HepG2 (cell line): ENCODE measurements around the gene KISS1. TPM values are rescaled to one million over a fixed set of nuclear protein-coding genes. Genes with fewer than 3 reads are reported as not detected.

Experiments used
- FOXJ3 ChIP-seq: sonication (generic); formaldehyde crosslinking; IDR thresholded peaks from 2 replicates; pipeline ENCODE4 v1.4.0; 2020; ENCODE audit warnings: missing genetic modification reagents, mild to moderate bottlenecking, borderline replicate concordance
- HNRNPLL ChIP-seq: fragments of 200-400 bp; formaldehyde crosslinking; IDR thresholded peaks from 2 replicates; pipeline ENCODE4 v1.6.1; 2017; ENCODE audit warnings: mild to moderate bottlenecking, low read depth, low read length; ENCODE audit not compliant: poor library complexity, severe bottlenecking
- KMT2A ChIP-seq: sonication (generic); formaldehyde crosslinking; IDR thresholded peaks from 2 replicates; pipeline ENCODE4 v1.4.0; 2020; ENCODE audit warnings: missing genetic modification reagents
- MBD4 ChIP-seq: IDR thresholded peaks from 2 replicates; pipeline ENCODE4 v1.6.1; 2012; ENCODE audit warnings: low read length, inconsistent platforms, borderline replicate concordance
- MTA1 ChIP-seq: sonication (generic); formaldehyde crosslinking; IDR thresholded peaks from 2 replicates; pipeline ENCODE4 v1.4.0; 2020; ENCODE audit warnings: missing genetic modification reagents, mild to moderate bottlenecking, borderline replicate concordance
- NFKB2 ChIP-seq: sonication (generic); formaldehyde crosslinking; IDR thresholded peaks from 2 replicates; pipeline ENCODE4 v1.4.0; 2020; ENCODE audit warnings: missing genetic modification reagents, borderline replicate concordance
- NFRKB ChIP-seq: fragments of 450-650 bp; IDR thresholded peaks from 2 replicates; pipeline ENCODE4 v1.6.1; 2017
- SALL1 ChIP-seq: sonication (generic); formaldehyde crosslinking; IDR thresholded peaks from 2 replicates; pipeline ENCODE4 v1.8.0; 2022; ENCODE audit warnings: mild to moderate bottlenecking, missing genetic modification reagents
- SP2 ChIP-seq: sonication (generic); formaldehyde crosslinking; IDR thresholded peaks from 2 replicates; pipeline ENCODE4 v1.5.1; 2020; ENCODE audit warnings: mild to moderate bottlenecking, missing genetic modification reagents
- ZFP37 ChIP-seq: sonication (generic); formaldehyde crosslinking; IDR thresholded peaks from 2 replicates; pipeline ENCODE4 v1.4.0; 2020; ENCODE audit warnings: missing genetic modification reagents, borderline replicate concordance
- ZNF180 ChIP-seq: sonication (generic); formaldehyde crosslinking; IDR thresholded peaks from 2 replicates; pipeline ENCODE4 v1.4.0; 2020; ENCODE audit warnings: low read depth, missing genetic modification reagents, borderline replicate concordance
- ZNF30 ChIP-seq: sonication (generic); formaldehyde crosslinking; IDR thresholded peaks from 2 replicates; pipeline ENCODE4 v1.5.0; 2020; ENCODE audit warnings: mild to moderate bottlenecking, missing genetic modification reagents
- ZNF331 ChIP-seq: sonication (generic); formaldehyde crosslinking; IDR thresholded peaks from 2 replicates; pipeline ENCODE4 v1.4.0; 2020; ENCODE audit warnings: missing genetic modification reagents
- ZNF343 ChIP-seq: sonication (generic); formaldehyde crosslinking; IDR thresholded peaks from 2 replicates; pipeline ENCODE4 v1.4.0; 2020; ENCODE audit warnings: mild to moderate bottlenecking, missing genetic modification reagents
- ZNF768 ChIP-seq: sonication (generic); formaldehyde crosslinking; IDR thresholded peaks from 2 replicates; pipeline ENCODE4 v1.4.0; 2020; ENCODE audit warnings: missing genetic modification reagents
- ZNF883 ChIP-seq: sonication (generic); formaldehyde crosslinking; IDR thresholded peaks from 2 replicates; pipeline ENCODE4 v1.5.1; 2020; ENCODE audit warnings: mild to moderate bottlenecking, missing genetic modification reagents; ENCODE audit errors: not compliant biosample characterization
- polyA plus RNA-seq, 8 experiments: library from polyadenylated mRNA; depleted of rRNA in 3 of 8; stranded (reverse) in 7 of 8; unstranded in 1 of 8; fragments of >200 nt; fragmentation: Illumina TruSeq in 4 of 8; extraction: Trizol in 4 of 8; gene quantifications; 2 replicates each; pipeline versions ENCODE4 v1.2.1 to v1.2.3, GENCODE V29; 2011 to 2016; ENCODE audit warnings: low read depth in 4 of 8, missing spikeins in 1 of 8, mixed read lengths in 1 of 8; ENCODE audit not compliant: insufficient read depth in 1 of 8
- total RNA-seq, 5 experiments: library from RNA; depleted of rRNA; stranded (reverse); fragments of >200 nt; fragmentation: Illumina TruSeq; extraction: Trizol; gene quantifications; 2 replicates each; pipeline ENCODE4 v1.2.3, GENCODE V29; 2016; ENCODE audit warnings: low read depth in 1 of 5
- TF ChIP-seq, protein P1 (sequence below): sonication (generic); formaldehyde crosslinking; IDR thresholded peaks from 2 replicates; pipeline ENCODE4 v1.4.0; 2020; ENCODE audit warnings: missing genetic modification reagents, borderline replicate concordance
- TF ChIP-seq, protein P2 (sequence below): IDR thresholded peaks from 2 replicates; pipeline ENCODE4 v1.6.1; 2016; ENCODE audit warnings: missing compliant biosample characterization, missing genetic modification reagents, borderline replicate concordance
- TF ChIP-seq, protein P3 (sequence below): sonication (generic); formaldehyde crosslinking; IDR thresholded peaks from 2 replicates; pipeline ENCODE4 v1.4.0; 2020; ENCODE audit warnings: missing genetic modification reagents
- TF ChIP-seq, protein P4 (sequence below): sonication (generic); formaldehyde crosslinking; IDR thresholded peaks from 2 replicates; pipeline ENCODE4 v1.5.0; 2020; ENCODE audit warnings: missing genetic modification reagents

Gene KISS1
- total and polyA plus RNA-seq, 2 of the 13 experiments (the other 11 are each of a cell fraction or from before 2014, with no cell fraction given): 0.24 to 0.80 TPM

DNA sequence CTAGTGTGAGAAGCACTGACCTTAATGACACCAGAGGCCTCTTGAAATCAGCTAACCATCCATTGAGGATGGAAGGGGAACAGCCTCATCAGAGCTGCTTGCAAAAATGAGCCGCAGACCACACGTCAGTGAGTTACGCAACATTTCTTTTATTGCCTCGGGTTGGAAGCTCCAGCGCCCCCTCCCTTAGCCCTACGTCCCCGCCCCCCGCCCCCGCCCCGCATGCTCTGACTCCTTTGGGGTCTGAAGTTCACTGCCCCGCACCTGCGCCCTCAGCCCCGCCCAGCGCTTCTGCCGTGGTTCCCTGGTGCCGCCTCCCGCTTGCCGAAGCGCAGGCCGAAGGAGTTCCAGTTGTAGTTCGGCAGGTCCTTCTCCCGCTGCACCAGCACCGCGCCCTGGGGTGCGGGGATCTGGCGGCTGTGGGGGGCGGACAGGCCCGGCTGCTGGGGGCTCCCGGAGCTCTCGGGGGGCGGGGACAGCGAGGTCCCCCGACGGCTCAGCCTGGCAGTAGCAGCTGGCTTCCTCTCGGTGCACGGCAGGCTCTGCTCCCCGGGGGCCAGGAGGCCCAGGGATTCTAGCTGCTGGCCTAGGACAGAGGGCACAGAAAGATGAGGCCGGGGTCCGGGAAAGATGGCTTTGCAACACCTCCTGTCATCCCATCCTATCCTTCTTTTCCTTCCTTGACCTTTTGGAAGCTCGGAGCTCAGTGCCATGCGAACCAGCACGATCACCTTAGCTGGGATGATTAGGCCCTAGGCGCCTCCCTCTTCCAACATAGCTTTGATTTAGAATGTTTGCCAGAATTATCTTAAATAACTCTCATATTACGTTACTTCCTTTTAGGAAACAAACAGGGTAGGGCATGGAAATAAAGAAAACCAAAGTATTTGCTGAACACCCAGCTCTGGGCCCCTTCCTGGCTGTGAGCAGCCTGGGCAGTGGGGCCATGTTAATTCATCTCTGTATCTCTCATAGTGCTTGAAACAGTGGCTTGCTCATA, 5.8 kb downstream of the KISS1 start (continued):
- TF ChIP-seq, protein P1, sequence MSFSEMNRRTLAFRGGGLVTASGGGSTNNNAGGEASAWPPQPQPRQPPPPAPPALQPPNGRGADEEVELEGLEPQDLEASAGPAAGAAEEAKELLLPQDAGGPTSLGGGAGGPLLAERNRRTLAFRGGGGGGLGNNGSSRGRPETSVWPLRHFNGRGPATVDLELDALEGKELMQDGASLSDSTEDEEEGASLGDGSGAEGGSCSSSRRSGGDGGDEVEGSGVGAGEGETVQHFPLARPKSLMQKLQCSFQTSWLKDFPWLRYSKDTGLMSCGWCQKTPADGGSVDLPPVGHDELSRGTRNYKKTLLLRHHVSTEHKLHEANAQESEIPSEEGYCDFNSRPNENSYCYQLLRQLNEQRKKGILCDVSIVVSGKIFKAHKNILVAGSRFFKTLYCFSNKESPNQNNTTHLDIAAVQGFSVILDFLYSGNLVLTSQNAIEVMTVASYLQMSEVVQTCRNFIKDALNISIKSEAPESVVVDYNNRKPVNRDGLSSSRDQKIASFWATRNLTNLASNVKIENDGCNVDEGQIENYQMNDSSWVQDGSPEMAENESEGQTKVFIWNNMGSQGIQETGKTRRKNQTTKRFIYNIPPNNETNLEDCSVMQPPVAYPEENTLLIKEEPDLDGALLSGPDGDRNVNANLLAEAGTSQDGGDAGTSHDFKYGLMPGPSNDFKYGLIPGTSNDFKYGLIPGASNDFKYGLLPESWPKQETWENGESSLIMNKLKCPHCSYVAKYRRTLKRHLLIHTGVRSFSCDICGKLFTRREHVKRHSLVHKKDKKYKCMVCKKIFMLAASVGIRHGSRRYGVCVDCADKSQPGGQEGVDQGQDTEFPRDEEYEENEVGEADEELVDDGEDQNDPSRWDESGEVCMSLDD (CRISPR knock-in tag): 0 out of 2 replicates have a peak, but pooled peaks have one; percentile 38
- TF ChIP-seq, protein P2, sequence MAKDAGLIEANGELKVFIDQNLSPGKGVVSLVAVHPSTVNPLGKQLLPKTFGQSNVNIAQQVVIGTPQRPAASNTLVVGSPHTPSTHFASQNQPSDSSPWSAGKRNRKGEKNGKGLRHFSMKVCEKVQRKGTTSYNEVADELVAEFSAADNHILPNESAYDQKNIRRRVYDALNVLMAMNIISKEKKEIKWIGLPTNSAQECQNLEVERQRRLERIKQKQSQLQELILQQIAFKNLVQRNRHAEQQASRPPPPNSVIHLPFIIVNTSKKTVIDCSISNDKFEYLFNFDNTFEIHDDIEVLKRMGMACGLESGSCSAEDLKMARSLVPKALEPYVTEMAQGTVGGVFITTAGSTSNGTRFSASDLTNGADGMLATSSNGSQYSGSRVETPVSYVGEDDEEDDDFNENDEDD: 0 out of 2 replicates have a peak, but pooled peaks have one; percentile 24
- TF ChIP-seq ZFP37 (CRISPR knock-in tag): no peak
- no peak for TF ChIP-seq SP2 (CRISPR knock-in tag)
- TF ChIP-seq, protein P3, sequence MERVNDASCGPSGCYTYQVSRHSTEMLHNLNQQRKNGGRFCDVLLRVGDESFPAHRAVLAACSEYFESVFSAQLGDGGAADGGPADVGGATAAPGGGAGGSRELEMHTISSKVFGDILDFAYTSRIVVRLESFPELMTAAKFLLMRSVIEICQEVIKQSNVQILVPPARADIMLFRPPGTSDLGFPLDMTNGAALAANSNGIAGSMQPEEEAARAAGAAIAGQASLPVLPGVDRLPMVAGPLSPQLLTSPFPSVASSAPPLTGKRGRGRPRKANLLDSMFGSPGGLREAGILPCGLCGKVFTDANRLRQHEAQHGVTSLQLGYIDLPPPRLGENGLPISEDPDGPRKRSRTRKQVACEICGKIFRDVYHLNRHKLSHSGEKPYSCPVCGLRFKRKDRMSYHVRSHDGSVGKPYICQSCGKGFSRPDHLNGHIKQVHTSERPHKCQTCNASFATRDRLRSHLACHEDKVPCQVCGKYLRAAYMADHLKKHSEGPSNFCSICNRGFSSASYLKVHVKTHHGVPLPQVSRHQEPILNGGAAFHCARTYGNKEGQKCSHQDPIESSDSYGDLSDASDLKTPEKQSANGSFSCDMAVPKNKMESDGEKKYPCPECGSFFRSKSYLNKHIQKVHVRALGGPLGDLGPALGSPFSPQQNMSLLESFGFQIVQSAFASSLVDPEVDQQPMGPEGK (CRISPR knock-in tag): peak; percentile 71; the same call in 1 of the 2 replicates
- TF ChIP-seq NFKB2 (CRISPR knock-in tag): 0 out of 2 replicates have a peak, but pooled peaks have one; percentile 20
- TF ChIP-seq ZNF883 (CRISPR knock-in tag): peak; percentile 54
- TF ChIP-seq HNRNPLL: peak; percentile 25
- TF ChIP-seq ZNF768 (CRISPR knock-in tag): peak; percentile 40; the same call in 1 of the 2 replicates
- TF ChIP-seq ZNF30: 0 out of 2 replicates have a peak, but pooled peaks have one; percentile 29
- TF ChIP-seq ZNF180 (CRISPR knock-in tag): no peak
- no peak for TF ChIP-seq FOXJ3
- no peak for TF ChIP-seq KMT2A (CRISPR knock-in tag)
- TF ChIP-seq ZNF343 (CRISPR knock-in tag): no peak
- TF ChIP-seq ZNF331: no peak
- TF ChIP-seq MBD4: no peak
- no peak for TF ChIP-seq NFRKB
- TF ChIP-seq MTA1 (CRISPR knock-in tag): peak; percentile 44; the same call in 1 of the 2 replicates
- TF ChIP-seq SALL1 (CRISPR knock-in tag): no peak; the same call in 1 of the 2 replicates
- TF ChIP-seq, protein P4, sequence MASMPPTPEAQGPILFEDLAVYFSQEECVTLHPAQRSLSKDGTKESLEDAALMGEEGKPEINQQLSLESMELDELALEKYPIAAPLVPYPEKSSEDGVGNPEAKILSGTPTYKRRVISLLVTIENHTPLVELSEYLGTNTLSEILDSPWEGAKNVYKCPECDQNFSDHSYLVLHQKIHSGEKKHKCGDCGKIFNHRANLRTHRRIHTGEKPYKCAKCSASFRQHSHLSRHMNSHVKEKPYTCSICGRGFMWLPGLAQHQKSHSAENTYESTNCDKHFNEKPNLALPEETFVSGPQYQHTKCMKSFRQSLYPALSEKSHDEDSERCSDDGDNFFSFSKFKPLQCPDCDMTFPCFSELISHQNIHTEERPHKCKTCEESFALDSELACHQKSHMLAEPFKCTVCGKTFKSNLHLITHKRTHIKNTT (CRISPR knock-in tag): 0 out of 2 replicates have a peak, but pooled peaks have one; percentile 25
